Measurements from ENCODE around the gene NACA2.
"Not testable (repeated sequence)": the region's sequence is repeated elsewhere in the genome, so short reads cannot be mapped to it uniquely, and the experiment has no call there.

The NACA2 gene

DNA sequence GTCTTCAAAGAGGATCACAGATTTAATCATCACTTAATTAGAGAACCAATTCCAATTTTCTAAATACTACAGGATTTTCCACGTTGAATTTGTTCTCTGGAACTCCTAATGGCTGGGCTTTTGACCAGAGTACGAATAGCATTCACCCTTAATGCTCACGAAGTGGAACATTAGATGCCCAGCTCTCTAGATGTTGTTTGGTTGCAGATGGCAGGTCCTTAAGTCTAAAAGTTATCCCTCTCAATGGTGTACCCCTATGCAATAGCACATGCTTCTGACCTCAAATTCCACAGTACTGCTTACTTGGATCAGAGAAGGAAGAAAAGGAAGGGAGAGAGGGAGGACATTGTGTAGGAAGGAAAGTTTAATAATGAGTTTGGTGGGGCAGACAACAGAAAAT lies 8.6 kb upstream of the NACA2 start:
- DNase-seq (ENCODE audit: low spot score), result no peak

- DNase-seq (ENCODE audit: low spot score), result no peak
Observed at GRCh38 chr17:61598014-61598413, 7.0 kb upstream of the NACA2 start.

GRCh38 chr17:61597607-61598006 lies 6.6 kb upstream of the NACA2 start:
- no peak for DNase-seq (ENCODE audit: low spot score)

DNA sequence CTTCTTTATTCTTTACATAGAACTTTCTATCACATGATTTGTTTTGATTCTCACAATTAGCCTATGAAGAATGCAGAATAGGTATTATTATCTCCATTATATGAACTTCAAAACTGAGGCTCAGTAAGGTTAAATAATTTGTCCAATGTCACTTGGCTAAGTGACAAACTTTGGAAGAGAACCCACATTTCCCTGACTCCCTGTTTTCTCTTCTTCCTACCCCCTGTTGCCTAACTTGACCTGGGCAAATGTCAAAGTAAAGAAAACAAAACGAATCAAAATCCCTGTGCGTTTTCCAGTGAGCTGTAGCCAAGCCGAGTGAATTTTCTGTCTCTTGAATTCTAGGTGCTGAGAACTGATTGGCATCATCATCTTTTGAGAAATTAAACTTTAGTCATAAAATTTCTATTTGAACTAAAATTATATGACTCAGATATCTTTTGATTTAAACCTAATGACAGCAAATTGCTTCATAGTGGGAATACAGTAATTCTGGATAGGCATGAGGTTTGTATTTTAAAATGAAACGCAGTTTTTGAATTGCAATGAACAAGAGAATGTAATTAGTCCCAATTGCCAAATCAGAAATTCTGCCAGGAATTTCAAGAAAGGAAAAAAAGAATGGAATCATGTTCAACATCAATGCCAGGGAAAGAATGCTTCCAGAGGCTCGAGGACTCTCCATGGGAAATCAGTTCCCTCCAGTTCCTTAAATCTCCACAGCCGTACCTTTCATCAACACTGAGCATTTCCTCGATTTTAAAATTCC lies 4.6 kb upstream of the NACA2 start:
- DNase-seq (ENCODE audit: low spot score), result no peak

- DNase-seq (ENCODE audit: low spot score), result no peak
Observed at GRCh38 chr17:61594294-61594825, 3.3 kb upstream of the NACA2 start.

- peak; percentile 20 for DNase-seq (ENCODE audit: low spot score)
Observed at GRCh38 chr17:61593426-61593825, 2.4 kb upstream of the NACA2 start.

DNA sequence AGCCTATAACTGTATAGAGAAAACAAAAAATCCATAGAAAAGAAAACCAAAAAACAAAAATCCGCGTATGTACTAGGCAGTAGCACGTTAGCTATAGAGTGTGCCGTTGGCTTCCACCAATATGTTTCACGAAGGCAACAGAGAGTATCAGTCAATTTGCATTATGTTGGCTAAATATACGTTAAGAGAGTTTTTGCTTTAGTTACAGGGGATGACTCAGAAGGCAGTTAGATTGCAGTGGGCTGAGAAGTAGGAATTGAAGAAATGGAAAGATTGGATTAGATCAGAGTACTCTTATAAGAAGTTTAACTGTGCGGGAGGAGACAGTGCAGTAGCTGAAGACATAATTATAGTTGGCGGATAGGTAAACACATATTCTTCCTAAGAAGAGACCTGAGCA lies 911 bp upstream of the NACA2 start:
- no peak for DNase-seq (ENCODE audit: low spot score)

DNA sequence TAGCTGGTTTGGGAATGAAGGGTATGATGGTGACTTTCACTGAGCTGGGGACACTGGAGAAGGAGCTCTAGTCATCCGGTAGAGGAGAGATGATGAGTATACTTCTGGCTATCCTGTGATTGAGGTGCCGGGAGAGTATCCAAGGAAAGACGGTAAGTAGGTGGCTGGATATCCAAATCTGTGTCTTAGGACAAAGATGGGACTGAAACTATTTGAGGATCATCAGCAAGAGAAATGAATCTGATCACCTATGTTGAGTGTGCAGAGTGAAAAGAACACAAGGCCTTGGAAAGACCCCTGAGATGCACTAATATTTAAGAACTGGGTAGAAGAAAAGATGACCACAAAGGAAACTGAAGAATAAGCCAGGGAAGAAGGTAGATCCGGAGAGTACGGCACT lies 1.0 kb downstream of the NACA2 start:
- DNase-seq (ENCODE audit: low spot score), result no peak

GRCh38 chr17:61587807-61588660 lies 3.0 kb downstream of the NACA2 start:
- peak; percentile 13 for DNase-seq (ENCODE audit: low spot score)

DNA sequence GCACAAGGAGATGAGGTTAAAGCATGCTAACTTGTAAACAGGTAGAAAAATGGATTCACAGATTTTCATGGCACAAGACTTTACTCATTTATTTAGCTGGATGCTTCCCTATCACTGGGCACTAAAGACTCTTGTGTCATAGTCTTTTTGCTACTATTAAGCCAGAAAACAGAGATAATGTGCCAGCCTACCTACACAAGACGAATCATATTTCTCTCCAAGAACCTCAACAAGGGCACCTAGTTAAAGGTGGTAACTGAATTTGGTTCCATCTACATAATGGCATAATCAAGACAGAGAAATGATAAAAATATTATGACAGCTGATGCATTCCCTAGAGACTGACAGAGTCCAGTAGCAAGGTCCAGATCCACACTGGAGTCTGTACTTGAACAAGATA lies 3.8 kb downstream of the NACA2 start:
- no peak for DNase-seq (ENCODE audit: low spot score)

- not testable (repeated sequence) for DNase-seq (ENCODE audit: low spot score)
Observed at GRCh38 chr17:61586622-61587021, 4.4 kb downstream of the NACA2 start.

DNA sequence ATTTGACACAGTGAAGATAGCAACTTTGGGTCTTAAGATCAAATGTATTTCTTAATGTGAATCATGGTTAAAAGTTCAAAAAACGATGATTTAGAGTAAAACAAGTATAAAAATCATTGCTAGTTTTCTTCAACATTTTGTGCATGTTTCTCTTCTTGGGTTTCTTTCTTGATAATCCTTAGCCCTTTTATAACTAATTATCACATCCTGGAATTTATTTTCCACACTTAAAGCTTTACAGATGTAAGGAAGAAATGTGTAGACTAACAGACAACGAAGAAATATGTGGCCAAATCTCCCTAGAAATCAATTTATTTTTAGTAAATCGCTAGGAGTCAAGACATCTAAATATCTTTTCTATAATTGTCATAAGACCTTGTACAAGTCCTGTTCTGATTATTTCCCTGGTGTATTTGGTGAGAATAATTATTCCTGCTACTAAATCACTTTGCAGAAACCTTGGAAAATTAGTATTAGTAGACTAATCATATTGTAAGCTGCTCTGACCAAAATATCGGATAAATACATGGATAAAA lies 4.9 kb downstream of the NACA2 start:
- DNase-seq (ENCODE audit: low spot score), result no peak

GRCh38 chr17:61584866-61585265 lies 6.2 kb downstream of the NACA2 start:
- DNase-seq (ENCODE audit: low spot score), result no peak

DNA sequence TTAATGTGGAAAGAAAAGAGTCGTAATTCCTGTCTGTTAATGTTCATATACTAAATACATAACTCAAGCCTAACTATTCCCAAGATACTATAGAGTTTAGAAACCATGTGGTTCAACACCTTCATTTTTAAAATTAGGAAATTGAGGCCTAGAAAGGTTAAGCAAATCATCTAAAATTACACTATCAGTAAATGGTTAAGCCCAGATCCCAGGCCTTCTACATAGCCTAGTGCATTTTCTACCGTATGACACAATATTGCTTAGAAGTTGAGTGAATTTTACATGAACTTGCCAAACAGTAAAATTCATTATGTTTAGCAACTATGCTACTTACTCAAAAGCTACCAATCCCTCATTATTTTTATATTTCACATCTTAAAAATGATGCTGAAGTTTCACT lies 6.8 kb downstream of the NACA2 start:
- DNase-seq (ENCODE audit: low spot score), result no peak

DNA sequence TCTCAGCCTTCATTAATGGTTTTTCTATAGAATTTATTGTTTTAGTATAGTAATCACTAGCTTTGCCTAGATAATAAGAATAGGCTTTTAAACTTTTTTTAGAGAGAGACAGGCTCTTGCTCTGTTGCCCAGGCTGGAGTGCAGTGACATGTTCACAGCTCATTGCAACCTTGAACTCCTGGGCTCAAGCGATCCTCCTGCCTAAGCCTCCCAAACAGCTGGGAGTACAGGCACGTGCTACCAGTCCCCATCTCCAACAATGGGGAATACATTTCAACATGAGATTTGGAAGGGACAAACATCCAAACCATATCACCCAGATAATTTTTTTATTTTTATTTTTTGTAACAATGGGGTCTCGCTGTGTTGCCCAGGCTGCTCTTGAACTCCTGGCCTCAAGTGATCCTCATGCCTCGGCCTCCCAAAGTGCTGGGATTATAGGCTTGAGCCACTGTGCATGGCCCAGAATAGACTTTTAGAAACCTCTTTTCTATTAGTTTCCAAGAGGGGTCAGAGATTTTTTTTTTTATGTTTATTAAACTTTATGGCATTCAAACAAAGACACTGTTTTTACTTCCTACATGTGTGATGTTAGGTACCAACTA lies 7.3 kb downstream of the NACA2 start:
- no peak for DNase-seq (ENCODE audit: low spot score)

- peak; percentile 40 for DNase-seq (ENCODE audit: low spot score)
Observed at GRCh38 chr17:61583242-61583641, 7.8 kb downstream of the NACA2 start.

DNA sequence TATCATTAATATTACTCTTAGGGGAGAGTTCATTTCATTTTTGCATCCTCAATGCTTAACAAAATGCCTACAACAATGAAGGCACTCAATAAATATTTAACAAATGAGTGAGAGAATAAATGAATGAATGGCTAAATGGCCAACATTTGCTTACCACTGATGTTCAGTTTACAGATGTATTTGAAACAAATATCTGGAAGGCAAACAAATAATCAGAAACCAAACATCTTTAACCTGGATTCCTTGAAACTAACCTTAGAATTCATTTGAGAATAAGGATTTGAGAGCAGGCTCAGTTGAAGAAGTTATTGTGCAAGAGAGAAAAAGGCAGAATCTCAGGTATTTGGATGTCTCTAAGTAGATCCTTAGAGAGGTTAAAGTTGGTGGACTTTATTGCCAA lies 8.4 kb downstream of the NACA2 start:
- DNase-seq (ENCODE audit: low spot score), result no peak

- DNase-seq (ENCODE audit: low spot score), result no peak
Observed at GRCh38 chr17:61581611-61582349, 9.2 kb downstream of the NACA2 start.

GRCh38 chr17:61580502-61580901 lies 10.5 kb downstream of the NACA2 start:
- no peak for DNase-seq (ENCODE audit: low spot score)

DNA sequence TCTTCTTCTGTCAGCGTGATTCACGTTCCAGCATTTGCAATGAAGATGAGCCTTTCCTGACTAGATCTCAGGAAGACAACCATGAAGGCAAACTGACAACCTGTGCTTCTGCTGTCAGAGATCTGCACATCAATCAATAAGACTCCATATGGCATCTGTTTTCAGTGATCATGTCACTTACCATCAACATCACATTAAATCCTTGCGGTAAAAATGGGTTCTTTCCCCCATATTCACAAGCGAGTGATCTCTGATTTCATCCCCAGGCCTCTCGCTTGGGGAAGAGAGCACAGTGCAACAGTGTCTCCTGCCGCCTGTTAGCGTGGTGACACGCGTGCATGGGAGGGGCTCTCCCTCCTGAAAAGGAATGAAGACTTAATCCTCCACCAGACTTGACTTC lies 11.1 kb downstream of the NACA2 start:
- no peak for DNase-seq (ENCODE audit: low spot score)

DNA sequence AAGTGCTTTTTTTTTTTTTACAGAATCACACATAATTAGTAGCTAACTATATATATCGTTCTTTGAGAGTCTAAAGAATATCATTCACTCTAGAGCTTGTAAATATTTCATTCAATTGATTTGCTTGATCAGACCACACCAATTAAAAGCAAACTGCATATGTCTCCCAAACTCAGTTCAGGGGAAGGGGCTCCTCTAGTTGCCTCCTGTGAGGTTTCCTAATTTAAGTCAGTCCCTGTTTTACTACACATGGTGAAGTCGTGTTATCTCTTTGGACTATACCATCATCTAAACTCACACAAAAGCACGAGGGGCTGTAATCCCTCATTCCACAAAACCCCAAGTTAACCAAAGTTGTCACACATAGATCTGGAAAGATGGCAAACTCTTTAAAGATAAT lies 11.7 kb downstream of the NACA2 start:
- DNase-seq (ENCODE audit: low spot score), result no peak

DNA sequence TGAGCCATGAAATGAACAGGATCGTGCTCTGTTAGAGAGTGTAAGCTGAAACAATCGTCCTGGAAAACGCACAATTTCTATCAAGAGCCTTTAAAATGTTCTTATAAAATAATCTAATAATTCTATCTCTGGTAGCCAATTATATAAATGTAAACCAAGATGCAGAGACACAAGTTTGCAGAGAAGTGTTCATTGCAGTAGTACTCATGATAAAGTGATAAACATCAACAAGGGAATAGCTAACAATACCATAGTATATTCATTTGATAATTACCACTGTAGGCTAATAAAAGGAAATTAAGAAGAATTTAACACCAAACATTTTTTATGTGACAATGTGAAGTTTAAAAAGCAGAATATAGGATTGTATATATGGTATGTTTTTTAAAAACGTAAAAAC lies 12.4 kb downstream of the NACA2 start:
- DNase-seq (ENCODE audit: low spot score), result no peak

Measured in germinal center (tissue), 1 donor.